Activated T-cell treated with anti-CD3 and anti-CD28 coated beads, Interleukin-2, amount 50 U/mL, for 4 hours (primary cell): ENCODE data around the gene ZNF630. TPM values are rescaled to one million over a fixed set of nuclear protein-coding genes. Genes with fewer than 3 reads are reported as not detected.
"Not testable (repeated sequence)": the region's sequence is repeated elsewhere in the genome, so short reads cannot be mapped to it uniquely, and the experiment has no call there.

ENCODE experiments used
- ATAC-seq, 2 donors: fragments of 200-7000 bp; cut with Tn5 transposase; one replicate each; pipeline ENCODE4 v1.10.0; 2021
- DNase-seq: peaks from one replicate; pipeline ENCODE4 v3.0.0-alpha.2; 2020
- H3K27me3 Mint-ChIP-seq: one replicate; pipeline ENCODE4 v1.8.0; 2021; ENCODE audit warnings: low read depth, mixed read lengths
- H3K36me3 Mint-ChIP-seq: one replicate; pipeline ENCODE4 v1.8.0; 2022; ENCODE audit warnings: mixed read lengths; ENCODE audit not compliant: insufficient read depth
- H3K4me1 Mint-ChIP-seq: one replicate; pipeline ENCODE4 v1.8.0; 2021; ENCODE audit warnings: low read depth, mixed read lengths
- H3K4me3 Mint-ChIP-seq: one replicate; pipeline ENCODE4 v1.8.0; 2021; ENCODE audit warnings: mild to moderate bottlenecking, moderate library complexity, mixed read lengths
- H3K9me3 Mint-ChIP-seq: one replicate; pipeline ENCODE4 v1.8.0; 2021; ENCODE audit warnings: mixed read lengths
- total RNA-seq, 3 donors: library from RNA; stranded (reverse); gene quantifications; one replicate each; pipeline ENCODE4 v1.2.1, GENCODE V29; 2021

The ZNF630 gene
- total RNA-seq = under 1 TPM; 0.25 to 0.84 (median 0.42) TPM

- H3K36me3 Mint-ChIP-seq = no peaks in the 10 kb centered on the region
- peak within 1 kb of the TSS; percentile 91 for H3K4me3 Mint-ChIP-seq
- ATAC-seq (peak; percentile 85 to 86), DNase-seq (peak; percentile 51)
- H3K4me1 Mint-ChIP-seq = peaks cover 9% of the 10 kb centered on the region
- H3K27me3 Mint-ChIP-seq = no peaks in the 10 kb centered on the region
- H3K9me3 Mint-ChIP-seq = no peaks in the 10 kb centered on the region
These were observed at the start of gene ZNF630 for GRCh38 chrX:48071064-48071985. Gene ZNF630 (minus strand): TSS chrX:48071640. CDS start chrX:48066886, 4,754 bp downstream.

GRCh38 chrX:48107717-48108116 lies 36.3 kb upstream of the ZNF630 start:
- no peaks in the 10 kb centered on the region for H3K4me1 Mint-ChIP-seq
- H3K36me3 Mint-ChIP-seq = no peaks in the 10 kb centered on the region
- DNase-seq = no peak
- H3K27me3 Mint-ChIP-seq = no peaks in the 10 kb centered on the region
- no peak overlapping the region for H3K4me3 Mint-ChIP-seq
- no peaks in the 10 kb centered on the region for H3K9me3 Mint-ChIP-seq
- no peak for ATAC-seq

GRCh38 chrX:48102874-48103374 lies 31.5 kb upstream of the ZNF630 start:
- no peak overlapping the region for H3K4me3 Mint-ChIP-seq
- ATAC-seq (no peak), DNase-seq (no peak)
- no peaks in the 10 kb centered on the region for H3K36me3 Mint-ChIP-seq
- H3K4me1 Mint-ChIP-seq = no peaks in the 10 kb centered on the region
- no peaks in the 10 kb centered on the region for H3K27me3 Mint-ChIP-seq
- no peaks in the 10 kb centered on the region for H3K9me3 Mint-ChIP-seq

GRCh38 chrX:48101443-48101842 lies 30.0 kb upstream of the ZNF630 start:
- ATAC-seq = no peak
- H3K36me3 Mint-ChIP-seq = no peaks in the 10 kb centered on the region
- no peaks in the 10 kb centered on the region for H3K27me3 Mint-ChIP-seq
- no peaks in the 10 kb centered on the region for H3K9me3 Mint-ChIP-seq
- DNase-seq = no peak
- no peaks in the 10 kb centered on the region for H3K4me1 Mint-ChIP-seq
- no peak overlapping the region for H3K4me3 Mint-ChIP-seq

GRCh38 chrX:48092558-48092957 lies 21.1 kb upstream of the ZNF630 start:
- DNase-seq, ATAC-seq, H3K4me1 Mint-ChIP-seq, H3K4me3 Mint-ChIP-seq, H3K36me3 Mint-ChIP-seq, H3K9me3 Mint-ChIP-seq, H3K27me3 Mint-ChIP-seq: not testable (repeated sequence)

- no peaks in the 10 kb centered on the region for H3K36me3 Mint-ChIP-seq
- no peaks in the 10 kb centered on the region for H3K9me3 Mint-ChIP-seq
- no peaks in the 10 kb centered on the region for H3K4me1 Mint-ChIP-seq
- ATAC-seq (no peak), DNase-seq (no peak)
- no peak overlapping the region for H3K4me3 Mint-ChIP-seq
- no peaks in the 10 kb centered on the region for H3K27me3 Mint-ChIP-seq
These were observed 18.7 kb upstream of the ZNF630 start for GRCh38 chrX:48090123-48090522.

GRCh38 chrX:48086082-48086481 lies 14.6 kb upstream of the ZNF630 start:
- ATAC-seq = no peak
- Mint-ChIP-seq H3K27me3 (no peaks in the 10 kb centered on the region), H3K4me3 (no peak overlapping the region), H3K36me3 (no peaks in the 10 kb centered on the region), H3K4me1 (no peaks in the 10 kb centered on the region), H3K9me3 (no peaks in the 10 kb centered on the region)
- DNase-seq = no peak

GRCh38 chrX:48083706-48084105 lies 12.3 kb upstream of the ZNF630 start:
- DNase-seq (no peak), ATAC-seq (no peak)
- Mint-ChIP-seq H3K27me3 (no peaks in the 10 kb centered on the region), H3K36me3 (no peaks in the 10 kb centered on the region), H3K9me3 (no peaks in the 10 kb centered on the region), H3K4me1 (no peaks in the 10 kb centered on the region), H3K4me3 (no peak overlapping the region)

GRCh38 chrX:48083212-48083611 lies 11.8 kb upstream of the ZNF630 start:
- Mint-ChIP-seq H3K36me3 (no peaks in the 10 kb centered on the region), H3K4me3 (no peak overlapping the region), H3K27me3 (no peaks in the 10 kb centered on the region), H3K4me1 (no peaks in the 10 kb centered on the region), H3K9me3 (no peaks in the 10 kb centered on the region)
- ATAC-seq (peak; percentile 72 to 73), DNase-seq (peak; percentile 26)

- H3K4me1 Mint-ChIP-seq = no peaks in the 10 kb centered on the region
- DNase-seq = no peak
- no peak overlapping the region for H3K4me3 Mint-ChIP-seq
- no peaks in the 10 kb centered on the region for H3K27me3 Mint-ChIP-seq
- H3K36me3 Mint-ChIP-seq = no peaks in the 10 kb centered on the region
- H3K9me3 Mint-ChIP-seq = no peaks in the 10 kb centered on the region
- no peak for ATAC-seq
These were observed 4.9 kb upstream of the ZNF630 start for GRCh38 chrX:48076343-48076742.

- peaks cover 9% of the 10 kb centered on the region for H3K4me1 Mint-ChIP-seq
- DNase-seq (no peak), ATAC-seq (no peak)
- H3K9me3 Mint-ChIP-seq = no peaks in the 10 kb centered on the region
- peak overlapping the region; percentile 91 for H3K4me3 Mint-ChIP-seq
- H3K27me3 Mint-ChIP-seq = no peaks in the 10 kb centered on the region
- no peaks in the 10 kb centered on the region for H3K36me3 Mint-ChIP-seq
These were observed 656 bp upstream of the ZNF630 start for GRCh38 chrX:48071986-48072605.

GRCh38 chrX:48068096-48068887 lies 3.1 kb downstream of the ZNF630 start:
- no peak for DNase-seq
- no peaks in the 10 kb centered on the region for H3K27me3 Mint-ChIP-seq
- no peak overlapping the region for H3K4me3 Mint-ChIP-seq
- ATAC-seq = no peak
- peaks cover 3% of the 10 kb centered on the region for H3K36me3 Mint-ChIP-seq
- H3K9me3 Mint-ChIP-seq = no peaks in the 10 kb centered on the region
- peaks cover 9% of the 10 kb centered on the region for H3K4me1 Mint-ChIP-seq

- peaks cover 2% of the 10 kb centered on the region for H3K4me1 Mint-ChIP-seq
- H3K9me3 Mint-ChIP-seq = peaks cover 4% of the 10 kb centered on the region
- no peaks in the 10 kb centered on the region for H3K27me3 Mint-ChIP-seq
- H3K4me3 Mint-ChIP-seq = no peak overlapping the region
- DNase-seq (no peak), ATAC-seq (no peak)
- peaks cover 30% of the 10 kb centered on the region for H3K36me3 Mint-ChIP-seq
These were observed 7.2 kb downstream of the ZNF630 start for GRCh38 chrX:48064261-48064660.

GRCh38 chrX:48059296-48059639 lies 12.2 kb downstream of the ZNF630 start:
- Mint-ChIP-seq H3K36me3 (peaks cover 35% of the 10 kb centered on the region), H3K27me3 (no peaks in the 10 kb centered on the region), H3K9me3 (peaks cover 11% of the 10 kb centered on the region), H3K4me1 (no peaks in the 10 kb centered on the region), H3K4me3 (no peak overlapping the region)
- ATAC-seq (no peak), DNase-seq (no peak)
